GM18951 (cell line): ENCODE measurements around the gene BAHCC1.

Experiments used
- POLR2A ChIP-seq: IDR thresholded peaks from 4 replicates; pipeline ENCODE4 v1.6.1; 2011; ENCODE audit warnings: mild to moderate bottlenecking; ENCODE audit not compliant: insufficient read length, insufficient read depth; ENCODE audit errors: extremely low read depth
- in situ Hi-C: fragments of 300-500 bp; cut with MboI; formaldehyde crosslinking; loops from one replicate; pipeline ENCODE4 v1.12.0; 2022; ENCODE audit warnings: low sequenced_read_pairs, mixed read lengths, inconsistent platforms; ENCODE audit not compliant: unreplicated experiment

The BAHCC1 gene

DNA sequence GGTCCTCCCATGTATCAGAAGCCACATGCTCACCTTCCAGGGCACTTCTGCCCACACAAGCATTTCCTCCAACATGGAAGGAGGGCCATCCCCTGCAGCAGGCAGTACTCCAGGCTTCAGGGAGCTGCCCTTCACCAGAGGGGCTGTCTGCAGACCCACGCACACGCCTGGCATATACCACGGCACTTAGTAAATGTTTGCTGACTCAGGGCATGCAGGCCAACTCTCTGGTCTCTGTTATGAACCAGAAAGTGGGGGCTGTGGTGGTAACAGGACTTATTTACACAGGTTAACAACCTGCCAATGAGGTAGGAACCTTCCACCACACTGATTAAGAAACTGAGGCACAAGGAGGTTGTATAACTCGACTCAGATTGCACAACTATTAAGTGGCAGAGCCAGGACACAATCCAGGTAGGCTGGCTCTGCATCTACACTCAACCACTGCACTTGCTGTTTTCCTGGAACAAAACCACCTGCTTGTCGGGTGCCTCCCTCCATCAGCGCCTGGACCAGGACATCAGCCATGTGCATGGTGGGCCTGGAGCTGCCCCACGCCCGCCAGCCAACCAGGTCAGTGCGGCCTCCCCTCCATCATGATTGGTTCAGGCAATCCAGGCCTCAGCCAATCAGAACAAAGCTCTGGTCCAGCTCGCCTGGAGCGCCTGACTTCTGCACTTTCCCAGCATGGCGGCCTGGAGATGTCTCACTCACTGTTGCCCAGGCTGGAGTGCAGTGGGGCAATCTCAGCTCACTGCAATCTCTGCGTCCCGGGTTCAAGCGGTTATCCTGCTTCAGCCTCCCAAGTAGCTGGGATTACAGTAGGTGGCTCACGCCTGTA, 98.2 kb downstream of the BAHCC1 start:
- in situ Hi-C loops, result no loop called here
- no peak for TF ChIP-seq POLR2A

DNA sequence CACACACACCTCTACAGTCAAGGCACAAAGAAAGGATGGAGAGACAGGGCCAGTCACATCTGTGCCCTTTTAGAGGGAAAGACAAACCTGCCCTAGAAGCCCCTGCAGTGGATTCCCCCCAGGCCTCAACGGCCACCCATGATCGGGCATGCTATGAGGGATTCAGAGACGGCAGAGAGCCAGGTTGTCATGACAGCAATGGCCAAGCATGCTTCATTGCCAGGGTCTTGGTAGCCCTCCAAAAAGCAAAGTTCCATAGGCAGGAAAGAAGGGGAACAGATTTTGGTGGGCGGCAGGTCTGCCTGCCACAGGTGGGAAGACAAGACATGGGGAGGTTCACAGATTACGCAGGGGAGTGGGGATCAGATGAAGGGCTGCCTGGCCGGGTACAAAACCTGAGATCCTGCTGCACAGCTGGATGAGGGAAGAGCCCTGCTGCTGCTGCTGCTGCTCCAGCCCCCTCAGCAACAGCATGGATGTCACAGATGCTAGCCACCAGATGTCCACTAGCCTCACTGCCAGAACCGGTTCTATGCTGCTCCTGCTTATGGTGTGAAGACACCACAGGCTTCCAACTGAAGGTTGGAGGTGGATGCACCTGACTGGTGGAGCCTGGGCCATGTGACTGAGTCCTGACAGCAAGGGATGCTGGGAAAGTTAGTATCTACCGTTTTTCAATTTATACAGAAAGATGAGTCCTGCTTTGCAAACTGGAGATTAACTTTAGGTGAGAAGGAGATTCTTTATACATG, 99.5 kb downstream of the BAHCC1 start:
- no peak for TF ChIP-seq POLR2A
- in situ Hi-C loops, result no loop called here

DNA sequence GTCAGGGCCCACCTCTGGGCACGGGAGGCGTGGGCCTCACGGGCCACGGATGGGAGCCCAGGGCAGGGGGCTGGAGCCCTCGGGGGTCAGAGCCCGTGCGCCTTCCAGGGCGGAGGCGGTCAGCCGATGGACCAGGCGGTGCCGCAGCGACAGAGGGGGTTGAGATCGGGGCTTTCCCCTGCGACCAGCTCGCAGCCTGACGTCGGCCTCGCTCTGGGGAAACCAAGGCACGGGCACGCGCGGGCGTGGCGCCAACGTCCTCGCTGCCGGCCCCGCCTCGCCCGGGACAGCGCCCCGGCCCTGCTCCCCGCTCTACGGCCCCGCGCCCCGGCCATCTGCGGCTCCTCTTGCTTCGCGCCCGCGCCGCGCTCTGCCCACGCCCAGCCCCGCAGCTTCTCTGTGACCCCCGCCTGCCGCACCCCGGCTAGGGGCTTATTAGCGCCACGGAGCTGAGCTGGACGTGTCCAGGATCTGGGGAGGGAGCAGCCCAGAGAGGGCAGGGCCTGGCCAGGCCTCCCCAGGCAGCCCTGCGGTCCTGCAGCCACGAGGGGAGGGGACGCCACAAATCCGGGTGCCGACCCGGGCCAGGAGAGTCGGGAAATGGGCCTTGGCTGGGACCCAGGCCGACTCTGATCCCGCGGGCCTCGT, 103.8 kb downstream of the BAHCC1 start:
- in situ Hi-C loops, result no loop called here
- TF ChIP-seq POLR2A, result no peak

DNA sequence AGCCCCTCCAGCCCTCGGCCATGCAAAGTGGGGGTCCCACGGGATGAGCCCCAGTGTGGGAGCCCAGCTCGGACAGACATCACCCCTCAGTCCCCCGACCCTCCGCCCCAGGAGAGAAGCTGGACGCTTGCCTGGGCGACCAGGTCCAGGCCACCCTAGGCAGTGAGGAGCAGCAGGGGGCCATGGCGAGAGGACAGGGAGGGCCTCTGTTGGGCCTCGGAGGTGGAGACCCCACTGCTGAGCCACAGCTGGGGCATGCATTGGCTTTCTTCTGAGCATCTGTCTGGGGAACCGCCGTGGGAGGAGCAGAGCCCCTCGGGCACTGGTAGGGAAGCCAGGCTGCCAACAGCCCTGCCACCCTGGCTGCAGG, 104.3 kb downstream of the BAHCC1 start:
- in situ Hi-C loops, result no loop called here
- no peak for TF ChIP-seq POLR2A

DNA sequence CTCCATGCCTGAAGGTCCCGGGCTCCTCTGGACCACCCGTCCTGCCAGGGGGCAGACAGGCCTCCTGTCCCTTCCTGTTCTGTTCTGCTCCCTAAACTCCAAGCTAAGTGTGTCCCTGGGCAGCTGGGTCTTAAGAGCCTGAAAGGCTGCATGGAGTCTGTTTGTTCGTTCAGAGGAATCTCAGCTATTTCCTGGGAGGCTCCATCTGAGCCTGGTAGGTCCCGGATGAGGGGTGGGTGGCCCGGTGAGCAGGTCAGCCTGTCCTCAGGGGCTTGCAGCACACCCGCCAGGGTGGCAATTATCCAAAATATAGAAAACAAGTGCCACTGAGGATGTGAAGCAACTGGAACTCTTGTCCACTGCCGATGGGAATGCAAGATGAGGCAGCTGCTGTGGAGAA, 104.8 kb downstream of the BAHCC1 start:
- no peak for TF ChIP-seq POLR2A
- in situ Hi-C loops, result no loop called here

DNA sequence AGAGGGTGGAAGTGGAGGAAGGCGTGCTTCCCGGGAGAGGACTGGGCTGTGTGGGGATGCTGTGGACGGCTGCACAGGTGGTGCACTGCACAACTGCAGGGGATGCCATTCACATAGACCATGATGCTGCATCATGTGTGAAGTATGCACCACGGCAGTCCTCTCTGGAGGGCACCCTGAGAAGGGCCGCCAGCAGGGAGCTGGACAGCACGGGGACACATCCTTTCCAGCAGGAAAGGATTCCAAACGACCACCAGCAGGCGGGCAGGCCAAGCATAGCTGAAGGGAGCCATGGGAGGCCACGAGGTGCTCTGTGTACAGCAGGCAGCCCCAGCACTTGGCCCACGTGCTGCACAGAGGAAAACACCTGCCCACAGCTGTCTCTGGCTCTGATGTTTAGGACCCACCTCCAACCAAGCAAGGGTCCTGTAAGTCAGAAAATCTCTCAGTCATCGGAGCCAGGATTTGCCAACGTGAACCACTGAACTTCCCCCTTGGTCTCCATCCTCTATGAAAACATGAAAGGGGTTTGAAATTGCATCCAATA, 107.3 kb downstream of the BAHCC1 start:
- in situ Hi-C loops, result no loop called here
- TF ChIP-seq POLR2A, result no peak

DNA sequence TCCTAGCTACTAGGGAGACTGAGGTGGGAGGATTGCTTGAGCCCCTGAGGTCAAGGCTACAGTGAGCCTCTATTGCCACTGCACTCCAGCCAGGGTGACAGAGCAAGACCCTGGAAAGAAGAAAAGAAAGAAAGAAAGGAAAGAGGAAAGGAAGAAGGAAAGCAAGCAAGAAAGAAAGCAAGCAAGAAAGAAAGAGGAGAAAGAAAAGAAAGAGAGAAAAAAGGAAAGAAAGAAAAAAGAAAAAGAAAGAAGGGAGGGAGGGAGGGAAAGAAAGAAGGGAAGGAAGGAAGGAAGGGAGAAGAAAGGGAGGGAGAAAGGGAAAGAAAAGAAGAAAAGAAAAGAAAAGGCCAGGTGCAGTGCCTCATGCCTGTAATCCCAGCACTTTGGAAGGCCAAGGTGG, 108.4 kb downstream of the BAHCC1 start:
- TF ChIP-seq POLR2A, result no peak
- in situ Hi-C loops, result no loop called here

DNA sequence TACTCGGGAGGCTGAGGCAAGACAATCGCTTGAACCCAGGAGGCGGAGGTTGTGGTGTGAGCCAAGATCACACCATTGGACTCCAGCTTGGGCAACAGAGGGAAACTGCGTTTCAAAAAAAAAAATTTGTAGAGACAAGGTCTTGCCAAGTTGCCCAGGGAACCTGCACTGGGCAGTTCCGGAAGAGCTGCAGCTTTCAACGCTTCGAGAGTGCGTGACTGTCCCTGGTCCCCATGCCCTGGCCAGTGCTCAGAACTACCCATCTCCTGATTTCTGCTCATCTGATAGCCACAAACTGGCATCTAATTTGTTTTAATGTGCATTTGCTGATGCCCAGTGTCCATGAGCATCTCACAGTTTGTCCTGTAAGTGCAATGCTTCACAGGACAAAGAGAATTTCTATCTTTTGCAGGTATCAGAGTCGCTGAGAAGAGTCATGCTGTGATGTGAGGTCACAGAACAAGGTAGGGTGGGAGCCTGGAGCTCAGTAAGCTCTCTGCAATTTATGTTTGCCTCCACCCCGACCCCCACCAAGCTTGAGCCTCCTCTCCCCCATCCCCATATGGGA, 113.5 kb downstream of the BAHCC1 start:
- in situ Hi-C loops, result no loop called here
- TF ChIP-seq POLR2A, result peak; percentile 57

DNA sequence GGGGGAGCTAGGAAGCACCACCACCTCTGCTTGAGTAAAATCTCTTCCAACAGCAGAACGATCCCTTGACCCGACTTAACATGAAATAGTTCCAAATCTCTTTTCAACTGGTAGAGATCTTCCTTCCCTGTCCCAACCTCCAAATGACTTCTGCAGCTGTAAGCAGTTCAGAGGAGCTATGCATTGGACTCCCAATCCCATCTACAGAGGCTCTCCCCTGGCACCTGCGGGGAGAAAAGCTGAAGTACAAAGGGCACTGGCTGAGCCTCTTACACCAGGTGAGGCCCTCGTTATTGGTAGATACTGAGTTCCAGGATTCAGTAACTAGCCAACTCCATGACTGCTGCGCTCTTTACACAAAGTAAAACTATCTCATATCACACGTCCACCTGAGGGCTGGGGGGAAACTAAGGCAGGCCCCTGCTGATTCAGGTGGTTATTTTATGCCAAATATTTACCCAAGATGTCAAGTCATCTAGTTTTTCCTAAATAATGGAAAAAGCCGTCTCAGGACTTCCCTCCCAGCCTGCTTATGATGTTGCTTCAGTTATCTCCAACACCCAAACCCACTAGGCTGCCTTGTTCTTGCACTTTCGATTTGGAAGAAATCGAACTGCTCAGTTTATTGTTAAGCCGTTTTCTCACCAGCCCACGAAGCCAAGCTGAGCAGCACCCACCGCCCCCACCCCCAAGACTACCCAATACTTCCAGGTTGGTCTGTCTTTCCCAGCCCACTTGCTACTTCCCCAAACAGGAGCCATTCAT, 114.1 kb downstream of the BAHCC1 start:
- peak; percentile 47 for TF ChIP-seq POLR2A
- in situ Hi-C loops, result no loop called here

DNA sequence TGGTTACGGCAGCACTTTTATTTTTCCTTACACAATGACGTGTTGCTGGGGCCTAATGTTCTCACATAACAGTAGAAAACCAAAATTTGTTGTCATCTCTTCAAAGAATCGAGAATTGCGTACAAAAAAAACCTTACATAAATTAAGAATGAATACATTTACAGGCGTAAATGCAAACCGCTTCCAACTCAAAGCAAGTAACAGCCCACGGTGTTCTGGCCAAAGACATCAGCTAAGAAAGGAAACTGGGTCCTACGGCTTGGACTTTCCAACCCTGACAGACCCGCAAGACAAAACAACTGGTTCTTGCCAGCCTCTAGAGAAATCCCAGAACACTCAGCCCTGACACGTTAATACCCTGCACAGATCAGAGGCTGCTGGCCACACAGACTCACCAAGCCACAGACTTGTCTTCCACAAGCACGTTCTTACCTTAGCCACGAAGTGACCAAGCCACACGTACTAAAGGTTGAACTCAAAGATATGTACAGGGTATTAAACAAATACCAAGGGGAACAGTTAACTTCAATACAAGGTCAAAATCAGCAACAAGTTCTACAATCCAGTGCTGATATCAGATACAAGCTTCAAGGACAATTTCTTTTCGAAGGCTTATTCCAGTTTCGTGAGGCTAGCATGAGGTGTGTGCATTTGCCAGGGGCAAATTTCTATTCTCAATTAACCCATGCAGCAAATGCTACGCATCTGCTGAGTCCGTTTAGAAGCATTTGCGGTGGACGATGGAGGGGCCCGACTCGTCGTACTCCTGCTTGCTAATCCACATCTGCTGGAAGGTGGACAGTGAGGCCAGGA, 114.9 kb downstream of the BAHCC1 start:
- in situ Hi-C loops, result no loop called here
- TF ChIP-seq POLR2A, result no peak

DNA sequence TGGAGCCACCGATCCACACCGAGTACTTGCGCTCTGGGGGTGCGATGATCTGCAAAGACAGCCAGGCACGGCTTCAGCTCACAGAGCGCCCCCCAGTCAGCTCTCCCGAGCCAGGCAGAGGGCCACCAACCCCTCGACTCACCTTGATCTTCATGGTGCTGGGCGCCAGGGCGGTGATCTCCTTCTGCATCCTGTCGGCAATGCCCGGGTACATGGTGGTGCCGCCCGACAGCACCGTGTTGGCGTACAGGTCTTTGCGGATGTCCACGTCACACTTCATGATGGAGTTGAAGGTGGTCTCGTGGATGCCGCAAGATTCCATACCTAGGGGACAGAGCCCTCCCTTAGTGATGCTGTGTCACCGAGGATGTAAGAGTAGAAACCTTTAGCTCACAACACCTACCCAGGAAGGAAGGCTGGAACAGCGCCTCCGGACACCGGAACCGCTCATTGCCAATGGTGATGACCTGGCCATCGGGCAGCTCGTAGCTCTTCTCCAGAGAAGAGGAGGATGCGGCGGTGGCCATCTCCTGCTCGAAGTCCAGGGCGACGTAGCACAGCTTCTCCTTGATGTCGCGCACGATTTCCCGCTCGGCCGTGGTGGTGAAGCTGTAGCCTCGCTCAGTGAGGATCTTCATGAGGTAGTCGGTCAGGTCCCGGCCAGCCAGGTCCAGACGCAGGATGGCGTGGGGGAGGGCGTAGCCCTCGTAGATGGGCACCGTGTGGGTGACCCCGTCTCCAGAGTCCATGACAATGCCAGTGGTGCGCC, 115.7 kb downstream of the BAHCC1 start:
- TF ChIP-seq POLR2A, result peak; percentile 45
- in situ Hi-C loops, result no loop called here

DNA sequence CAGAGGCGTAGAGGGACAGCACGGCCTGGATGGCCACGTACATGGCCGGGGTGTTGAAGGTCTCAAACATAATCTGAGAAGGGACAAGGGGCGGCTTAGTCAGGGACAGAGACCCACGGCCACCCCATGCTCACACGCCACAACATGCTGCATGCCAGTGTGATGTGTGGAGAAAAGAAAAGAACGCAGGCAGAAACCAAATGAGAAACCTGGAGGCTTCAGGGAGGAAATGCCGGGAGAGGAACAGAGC, 116.2 kb downstream of the BAHCC1 start:
- in situ Hi-C loops, result no loop called here
- no peak for TF ChIP-seq POLR2A
